T-helper 1 cell treated with Interleukin-12 subunit alpha and Interleukin-12 subunit beta and Interleukin-4 antibody, amounts not matched to agents 30 μg/mL and 1 μg/mL, for 36 hours (primary cell): ENCODE results near the gene SEC14L3.

Experiments used
- H3K27ac Mint-ChIP-seq: one replicate; pipeline ENCODE4 v1.8.0; 2021; ENCODE audit warnings: mild to moderate bottlenecking, mixed read lengths
- H3K27me3 Mint-ChIP-seq: one replicate; pipeline ENCODE4 v1.8.0; 2021; ENCODE audit warnings: low read depth, mixed read lengths
- H3K36me3 Mint-ChIP-seq: one replicate; pipeline ENCODE4 v1.8.0; 2021; ENCODE audit warnings: low read depth, mixed read lengths
- H3K4me1 Mint-ChIP-seq: one replicate; pipeline ENCODE4 v1.8.0; 2021; ENCODE audit warnings: low read depth, mixed read lengths
- H3K4me3 Mint-ChIP-seq: one replicate; pipeline ENCODE4 v1.8.0; 2021; ENCODE audit warnings: mild to moderate bottlenecking, moderate library complexity, mixed read lengths
- H3K9me3 Mint-ChIP-seq: one replicate; pipeline ENCODE4 v1.8.0; 2021; ENCODE audit warnings: mixed read lengths

Gene SEC14L3

GRCh38 chr22:30444632-30445437, 27.0 kb downstream of the SEC14L3 start:
- no peaks in the 10 kb centered on the region for H3K9me3 Mint-ChIP-seq
- H3K4me1 Mint-ChIP-seq = peaks cover 21% of the 10 kb centered on the region
- no peak overlapping the region for H3K4me3 Mint-ChIP-seq
- peaks cover 23% of the 10 kb centered on the region for H3K27me3 Mint-ChIP-seq
- H3K27ac Mint-ChIP-seq = peak overlapping the region; percentile 45
- peaks cover 2% of the 10 kb centered on the region for H3K36me3 Mint-ChIP-seq

- Mint-ChIP-seq H3K27ac (no peak overlapping the region), H3K4me3 (no peak overlapping the region), H3K36me3 (peaks cover 3% of the 10 kb centered on the region), H3K9me3 (peaks cover 4% of the 10 kb centered on the region), H3K4me1 (peaks cover 21% of the 10 kb centered on the region), H3K27me3 (peaks cover 20% of the 10 kb centered on the region)
These were observed 30.7 kb downstream of the SEC14L3 start for GRCh38 chr22:30441088-30441487.

GRCh38 chr22:30439836-30440235, 32.0 kb downstream of the SEC14L3 start:
- H3K27me3 Mint-ChIP-seq = peaks cover 19% of the 10 kb centered on the region
- peaks cover 14% of the 10 kb centered on the region for H3K9me3 Mint-ChIP-seq
- H3K36me3 Mint-ChIP-seq = peaks cover 11% of the 10 kb centered on the region
- H3K4me3 Mint-ChIP-seq = no peak overlapping the region
- H3K27ac Mint-ChIP-seq = no peak overlapping the region
- peaks cover 28% of the 10 kb centered on the region for H3K4me1 Mint-ChIP-seq

DNA sequence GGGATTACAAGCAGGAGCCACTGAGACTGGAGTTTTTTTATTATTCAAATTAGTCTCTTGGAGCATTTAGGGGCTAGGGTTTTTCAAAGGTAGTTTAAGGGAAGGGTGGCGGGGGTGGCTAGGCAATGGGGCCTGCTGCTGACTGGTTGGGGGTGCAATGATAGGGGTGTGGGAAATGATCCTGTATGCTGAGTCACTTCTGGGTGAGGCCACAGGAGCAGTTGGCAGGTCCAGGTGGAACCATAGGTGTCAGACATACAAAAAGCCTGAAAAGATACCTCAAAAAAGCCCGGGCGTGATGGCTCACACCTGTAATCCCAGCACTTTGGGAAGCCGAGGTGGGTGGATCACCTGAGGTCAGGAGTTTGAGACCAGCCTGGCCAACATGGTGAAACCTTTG, 32.6 kb downstream of the SEC14L3 start:
- H3K27me3 Mint-ChIP-seq = peaks cover 19% of the 10 kb centered on the region
- H3K27ac Mint-ChIP-seq = no peak overlapping the region
- H3K4me1 Mint-ChIP-seq = peaks cover 31% of the 10 kb centered on the region
- no peak overlapping the region for H3K4me3 Mint-ChIP-seq
- peaks cover 14% of the 10 kb centered on the region for H3K9me3 Mint-ChIP-seq
- H3K36me3 Mint-ChIP-seq = peaks cover 15% of the 10 kb centered on the region

- Mint-ChIP-seq H3K27me3 (peaks cover 19% of the 10 kb centered on the region), H3K36me3 (peaks cover 17% of the 10 kb centered on the region), H3K4me1 (peaks cover 32% of the 10 kb centered on the region), H3K9me3 (peaks cover 14% of the 10 kb centered on the region), H3K27ac (no peak overlapping the region), H3K4me3 (no peak overlapping the region)
These were observed 33.3 kb downstream of the SEC14L3 start for GRCh38 chr22:30438559-30438958.

- Mint-ChIP-seq H3K9me3 (peaks cover 14% of the 10 kb centered on the region), H3K4me3 (peak overlapping the region; percentile 63), H3K27me3 (peaks cover 14% of the 10 kb centered on the region), H3K36me3 (peaks cover 15% of the 10 kb centered on the region), H3K27ac (peak overlapping the region; percentile 90), H3K4me1 (peaks cover 20% of the 10 kb centered on the region)
These were observed 35.6 kb downstream of the SEC14L3 start for GRCh38 chr22:30436196-30436595.

- Mint-ChIP-seq H3K9me3 (peaks cover 14% of the 10 kb centered on the region), H3K4me3 (peak overlapping the region; percentile 63)
These were observed 36.1 kb downstream of the SEC14L3 start for GRCh38 chr22:30435674-30436126.

DNA sequence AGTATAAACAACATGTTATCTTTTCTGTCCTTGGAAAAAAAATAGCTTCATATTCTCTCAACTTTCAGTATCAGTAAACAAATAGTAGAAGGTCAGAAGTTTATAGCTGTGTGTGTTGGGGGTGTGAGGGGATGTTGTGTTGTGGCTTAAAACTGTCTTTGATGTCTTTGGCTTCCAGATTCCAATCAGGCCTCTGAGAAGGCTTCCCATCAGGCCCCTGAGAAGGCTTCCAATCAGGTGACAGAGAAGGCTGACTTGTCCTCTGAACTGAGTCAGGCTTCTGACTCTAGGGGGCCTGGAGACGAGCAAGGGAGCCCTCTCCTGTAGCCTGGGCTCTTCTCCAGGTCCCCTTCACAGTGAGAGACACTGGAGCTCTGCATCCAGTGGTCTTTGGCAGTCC, 37.0 kb downstream of the SEC14L3 start:
- Mint-ChIP-seq H3K4me3 (no peak overlapping the region), H3K4me1 (peaks cover 14% of the 10 kb centered on the region), H3K27me3 (peaks cover 4% of the 10 kb centered on the region), H3K27ac (peak overlapping the region; percentile 90), H3K9me3 (peaks cover 14% of the 10 kb centered on the region), H3K36me3 (peaks cover 18% of the 10 kb centered on the region)

More at GRCh38 chr22:30435674-30436126, 36.1 kb downstream of the SEC14L3 start:
- peaks cover 10% of the 10 kb centered on the region for H3K27me3 Mint-ChIP-seq
- H3K36me3 Mint-ChIP-seq = peaks cover 15% of the 10 kb centered on the region
- peak overlapping the region; percentile 90 for H3K27ac Mint-ChIP-seq
- peaks cover 16% of the 10 kb centered on the region for H3K4me1 Mint-ChIP-seq

DNA sequence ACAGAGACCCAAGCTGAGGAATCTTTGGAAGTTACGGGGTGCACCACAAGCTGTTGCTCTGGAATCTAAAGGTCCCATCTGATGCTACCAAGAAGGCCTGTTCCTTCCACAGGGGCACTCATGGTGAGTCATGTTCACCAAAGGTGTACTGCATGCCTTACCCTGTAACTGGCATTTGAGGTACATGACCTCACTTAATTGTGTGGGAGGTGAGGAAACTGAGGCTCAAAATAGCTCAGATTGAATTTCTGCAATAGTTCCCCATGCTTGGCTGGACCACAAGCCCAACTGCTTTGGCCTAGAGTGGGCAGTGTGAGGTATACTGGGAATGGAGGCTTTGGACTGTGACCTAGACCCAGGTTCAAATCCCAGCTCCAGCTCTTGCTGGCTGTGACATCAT, 38.0 kb downstream of the SEC14L3 start:
- H3K27ac Mint-ChIP-seq = no peak overlapping the region
- H3K36me3 Mint-ChIP-seq = peaks cover 18% of the 10 kb centered on the region
- peaks cover 14% of the 10 kb centered on the region for H3K9me3 Mint-ChIP-seq
- H3K27me3 Mint-ChIP-seq = peaks cover 4% of the 10 kb centered on the region
- H3K4me1 Mint-ChIP-seq = peaks cover 14% of the 10 kb centered on the region
- H3K4me3 Mint-ChIP-seq = no peak overlapping the region

DNA sequence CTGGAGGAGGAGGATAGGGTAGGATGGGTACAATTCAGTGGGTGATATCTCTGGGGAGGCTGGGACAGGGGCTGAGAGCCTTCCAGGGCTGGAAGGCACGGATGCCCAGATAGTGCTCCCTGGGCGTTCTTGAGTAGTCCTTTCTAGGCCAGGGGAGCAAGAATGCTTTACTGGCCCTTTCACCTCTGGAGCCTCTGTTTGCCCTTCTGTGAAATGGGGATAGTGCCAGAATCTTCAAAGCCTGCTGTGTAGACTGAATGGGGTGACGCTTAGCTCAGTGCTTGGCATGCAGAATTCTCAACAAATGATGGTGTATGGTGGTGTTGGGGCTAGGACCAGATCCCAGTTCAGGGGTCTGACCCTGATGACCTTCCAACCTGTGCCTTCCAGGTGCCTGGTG, 38.6 kb downstream of the SEC14L3 start:
- peaks cover 14% of the 10 kb centered on the region for H3K9me3 Mint-ChIP-seq
- H3K27ac Mint-ChIP-seq = no peak overlapping the region
- H3K27me3 Mint-ChIP-seq = peaks cover 2% of the 10 kb centered on the region
- H3K36me3 Mint-ChIP-seq = peaks cover 18% of the 10 kb centered on the region
- H3K4me1 Mint-ChIP-seq = peaks cover 14% of the 10 kb centered on the region
- H3K4me3 Mint-ChIP-seq = no peak overlapping the region

- Mint-ChIP-seq H3K4me1 (peaks cover 14% of the 10 kb centered on the region), H3K27me3 (no peaks in the 10 kb centered on the region), H3K4me3 (no peak overlapping the region), H3K9me3 (peaks cover 14% of the 10 kb centered on the region), H3K27ac (no peak overlapping the region), H3K36me3 (peaks cover 20% of the 10 kb centered on the region)
These were observed 39.3 kb downstream of the SEC14L3 start for GRCh38 chr22:30432520-30432919.

GRCh38 chr22:30432096-30432495, 39.7 kb downstream of the SEC14L3 start:
- Mint-ChIP-seq H3K27me3 (no peaks in the 10 kb centered on the region), H3K36me3 (peaks cover 20% of the 10 kb centered on the region), H3K4me3 (no peak overlapping the region), H3K9me3 (peaks cover 13% of the 10 kb centered on the region), H3K27ac (no peak overlapping the region), H3K4me1 (peaks cover 16% of the 10 kb centered on the region)

DNA sequence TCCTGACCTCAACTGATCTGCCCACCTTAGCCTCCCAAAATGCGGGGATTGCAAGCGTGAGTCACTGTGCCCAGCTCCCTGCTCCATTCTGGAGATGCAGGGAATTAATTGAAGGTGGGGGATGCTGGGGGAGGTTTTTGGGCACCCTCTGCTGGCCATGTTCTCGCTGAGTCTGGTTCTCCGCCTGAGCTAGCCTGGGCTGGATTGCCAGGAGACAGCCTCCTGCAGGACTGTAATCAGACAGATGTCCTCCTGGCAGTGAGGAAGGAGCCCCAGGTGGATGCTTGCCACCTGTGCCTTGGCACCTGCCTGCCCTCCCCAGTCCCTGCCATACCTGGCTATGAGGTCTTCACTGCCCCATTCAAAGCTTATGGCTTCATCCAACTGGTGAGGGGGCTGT, 40.9 kb downstream of the SEC14L3 start:
- no peaks in the 10 kb centered on the region for H3K27me3 Mint-ChIP-seq
- peaks cover 27% of the 10 kb centered on the region for H3K4me1 Mint-ChIP-seq
- no peak overlapping the region for H3K27ac Mint-ChIP-seq
- H3K36me3 Mint-ChIP-seq = peaks cover 22% of the 10 kb centered on the region
- no peak overlapping the region for H3K4me3 Mint-ChIP-seq
- H3K9me3 Mint-ChIP-seq = peaks cover 8% of the 10 kb centered on the region

DNA sequence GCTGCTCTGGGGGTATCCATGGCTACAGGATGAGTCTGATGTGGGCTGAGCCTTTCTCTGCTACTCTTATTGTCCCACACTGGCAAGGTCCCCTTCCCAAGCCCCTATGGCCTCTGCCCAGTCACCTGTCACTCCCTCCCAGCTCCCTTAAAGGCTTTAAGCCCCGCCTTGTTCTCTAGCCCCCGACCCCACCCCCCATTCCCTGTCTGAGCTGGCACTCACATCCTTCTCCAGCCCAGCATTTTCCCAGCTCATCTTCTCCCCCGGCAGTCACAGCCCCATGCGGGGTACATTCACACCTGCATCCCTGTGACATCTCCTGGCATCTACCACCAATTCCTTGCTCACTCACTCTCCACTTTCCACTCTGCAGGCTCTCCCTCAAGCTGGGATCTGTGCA, 41.9 kb downstream of the SEC14L3 start:
- Mint-ChIP-seq H3K36me3 (peaks cover 13% of the 10 kb centered on the region), H3K4me3 (no peak overlapping the region), H3K9me3 (no peaks in the 10 kb centered on the region), H3K4me1 (peaks cover 24% of the 10 kb centered on the region), H3K27ac (no peak overlapping the region), H3K27me3 (no peaks in the 10 kb centered on the region)

DNA sequence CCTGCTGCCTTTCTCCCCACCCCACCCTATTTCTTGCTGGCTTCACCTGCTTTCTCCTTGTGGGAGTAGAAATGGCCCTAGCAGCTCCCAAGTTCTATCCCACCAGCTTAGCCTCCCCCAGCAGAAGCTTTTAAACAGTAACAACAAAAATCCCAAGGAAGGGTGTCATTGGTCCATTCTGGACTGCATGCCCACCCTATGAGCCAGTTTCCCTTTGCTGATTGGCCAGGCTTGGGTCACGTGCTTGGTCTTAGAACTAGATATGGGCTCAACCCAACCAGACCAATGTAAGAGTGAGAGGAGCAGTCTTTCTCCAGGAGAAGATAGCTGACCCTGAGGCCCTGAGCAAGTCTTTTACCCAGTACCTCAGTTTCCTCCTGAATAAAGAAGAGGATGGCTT, 43.9 kb downstream of the SEC14L3 start:
- H3K4me3 Mint-ChIP-seq = no peak overlapping the region
- peaks cover 8% of the 10 kb centered on the region for H3K36me3 Mint-ChIP-seq
- H3K27ac Mint-ChIP-seq = no peak overlapping the region
- H3K27me3 Mint-ChIP-seq = no peaks in the 10 kb centered on the region
- no peaks in the 10 kb centered on the region for H3K9me3 Mint-ChIP-seq
- peaks cover 26% of the 10 kb centered on the region for H3K4me1 Mint-ChIP-seq
